Endometrial microvascular endothelial cells (primary cell): Measurements from ENCODE around the gene TSEN15. TPM values are rescaled to one million over a fixed set of nuclear protein-coding genes. Genes with fewer than 3 reads are reported as not detected.

Source experiments
- in situ Hi-C: cut with HindIII; loops from 2 replicates; pipeline ENCODE4 v1.10.0; 2017; ENCODE audit warnings: low sequenced_read_pairs, low pct_unique_long_range_greater_than_20kb; ENCODE audit errors: inconsistent ontology term
- total RNA-seq: library from RNA; depleted of rRNA; stranded (reverse); fragments of >200 nt; gene quantifications from one replicate; pipeline ENCODE4 v1.2.3, GENCODE V29; 2015; ENCODE audit errors: inconsistent ontology term

The TSEN15 gene
- total RNA-seq, 1 donor from 2014 or later = 51.0 TPM

DNA sequence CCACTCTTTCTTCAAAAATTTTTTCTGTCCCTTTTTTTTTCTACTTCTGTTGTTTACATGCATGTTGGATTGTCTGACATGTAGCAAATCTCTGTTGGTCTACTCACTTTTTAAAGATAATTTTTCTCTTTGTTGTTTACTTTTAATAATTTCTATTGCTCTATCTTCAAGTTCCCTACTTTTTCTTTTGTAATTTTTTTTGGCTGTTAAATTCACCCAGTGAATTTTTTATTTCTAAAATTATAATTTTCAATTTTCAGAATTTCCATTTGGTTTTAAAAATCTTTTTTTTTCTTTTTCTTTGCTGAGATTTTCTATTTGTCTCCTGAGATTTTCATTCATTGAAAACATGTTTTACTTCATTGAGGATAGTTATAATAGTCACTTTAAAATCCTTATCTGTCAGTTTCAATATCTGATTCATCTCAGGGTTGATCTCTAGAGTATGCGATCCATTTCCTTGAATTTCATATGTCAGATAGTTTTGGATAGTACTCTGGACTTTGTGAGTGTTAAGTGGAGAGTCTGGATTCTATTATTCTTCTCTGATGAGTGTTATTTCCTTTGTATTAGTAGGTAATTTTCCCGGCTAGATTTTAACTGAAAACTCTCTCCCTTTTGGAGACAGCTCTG is 1.6 kb upstream of the TSEN15 start:
- in situ Hi-C loops = no loop called here

DNA sequence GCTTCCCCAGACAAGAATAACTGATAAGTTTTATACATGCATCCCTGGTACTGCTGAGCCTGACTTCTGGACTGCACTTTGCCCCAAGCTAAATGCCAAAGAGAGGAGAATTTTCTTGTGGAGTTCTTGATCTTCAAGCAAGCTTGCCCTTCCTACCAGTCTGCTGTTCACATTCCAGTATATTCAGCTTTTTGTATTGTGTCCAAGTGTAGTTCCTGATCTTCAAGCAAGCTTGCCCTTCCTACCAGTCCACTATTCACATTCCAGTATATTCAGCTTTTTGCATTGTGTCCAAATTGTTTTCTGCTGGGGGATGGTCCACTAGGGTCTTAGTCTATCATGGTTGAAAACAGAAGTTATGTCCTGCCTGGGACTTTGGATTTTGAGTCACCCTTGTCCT is 894 bp upstream of the TSEN15 start:
- in situ Hi-C loops = no loop called here

DNA sequence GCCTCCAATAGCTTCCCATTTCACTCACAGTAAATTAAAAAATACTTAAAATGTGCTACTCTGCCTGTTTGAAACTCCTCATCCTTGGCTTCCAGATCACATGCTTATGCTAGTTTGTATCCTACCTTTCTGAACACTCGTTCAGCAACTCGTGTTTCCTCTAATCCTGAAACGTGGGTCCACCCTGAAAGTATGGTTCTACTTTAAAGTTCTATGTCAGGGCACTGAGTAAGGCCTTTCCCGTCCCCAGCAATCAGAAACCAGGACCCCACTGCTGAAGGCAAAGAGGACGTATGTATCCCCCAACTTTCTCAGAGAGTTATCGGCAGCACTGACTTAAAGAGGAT is 419 bp upstream of the TSEN15 start:
- in situ Hi-C loops = no loop called here

DNA sequence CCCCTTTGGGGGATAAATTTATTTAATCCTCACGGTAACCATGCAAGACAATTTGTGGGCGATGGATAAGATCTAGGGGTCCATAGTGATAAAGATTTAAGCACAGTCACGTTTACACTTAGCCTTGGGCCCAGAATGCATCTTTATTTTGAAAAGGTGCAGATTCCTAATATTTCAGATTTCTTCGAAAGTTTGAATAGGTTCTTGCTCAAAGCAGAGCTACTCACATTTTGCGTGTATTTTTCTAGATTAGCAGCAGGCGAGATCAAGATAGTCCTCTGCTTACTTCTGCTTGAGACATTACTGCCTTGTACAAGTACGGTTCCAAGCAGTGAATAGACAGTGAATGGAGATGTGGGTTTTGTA is 647 bp downstream of the TSEN15 start:
- in situ Hi-C loops = no loop called here

DNA sequence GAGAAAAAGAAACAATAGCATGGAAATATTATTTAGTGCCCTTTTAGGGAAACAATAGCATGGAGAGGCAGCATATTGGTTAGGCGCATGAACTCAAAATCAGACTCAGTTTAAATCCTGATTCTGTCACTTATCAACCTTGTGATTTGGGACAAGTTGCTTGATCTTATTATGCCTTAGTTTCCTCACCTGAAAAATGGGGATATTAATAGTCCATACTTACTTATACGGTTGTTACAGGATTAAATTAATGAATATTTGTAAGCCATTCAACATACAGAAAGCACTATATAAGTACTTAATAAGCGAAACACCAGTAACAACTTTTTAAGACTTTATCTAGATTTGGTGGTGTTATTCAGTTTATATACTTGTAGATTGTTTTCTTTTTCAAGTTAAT is 1.2 kb downstream of the TSEN15 start:
- in situ Hi-C loops = no loop called here

DNA sequence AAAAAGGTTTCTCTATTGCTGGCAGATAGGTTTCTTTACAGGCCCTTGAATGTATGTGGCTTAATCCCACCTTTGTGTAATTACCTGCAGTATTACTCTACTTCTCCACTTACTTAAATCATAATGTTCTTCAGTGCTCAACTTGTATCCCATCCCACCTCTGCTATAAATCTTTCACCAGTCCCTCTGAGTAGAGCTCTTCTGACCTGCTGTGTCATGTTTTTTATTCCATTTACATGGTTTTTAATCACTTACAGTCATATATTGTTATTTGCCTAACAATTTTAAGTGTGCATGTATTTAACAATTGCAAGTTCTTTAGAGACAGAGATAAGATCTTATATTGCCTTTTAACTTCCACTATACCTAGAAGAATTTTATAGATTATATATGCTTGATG is 2.4 kb downstream of the TSEN15 start:
- in situ Hi-C loops = no loop called here

DNA sequence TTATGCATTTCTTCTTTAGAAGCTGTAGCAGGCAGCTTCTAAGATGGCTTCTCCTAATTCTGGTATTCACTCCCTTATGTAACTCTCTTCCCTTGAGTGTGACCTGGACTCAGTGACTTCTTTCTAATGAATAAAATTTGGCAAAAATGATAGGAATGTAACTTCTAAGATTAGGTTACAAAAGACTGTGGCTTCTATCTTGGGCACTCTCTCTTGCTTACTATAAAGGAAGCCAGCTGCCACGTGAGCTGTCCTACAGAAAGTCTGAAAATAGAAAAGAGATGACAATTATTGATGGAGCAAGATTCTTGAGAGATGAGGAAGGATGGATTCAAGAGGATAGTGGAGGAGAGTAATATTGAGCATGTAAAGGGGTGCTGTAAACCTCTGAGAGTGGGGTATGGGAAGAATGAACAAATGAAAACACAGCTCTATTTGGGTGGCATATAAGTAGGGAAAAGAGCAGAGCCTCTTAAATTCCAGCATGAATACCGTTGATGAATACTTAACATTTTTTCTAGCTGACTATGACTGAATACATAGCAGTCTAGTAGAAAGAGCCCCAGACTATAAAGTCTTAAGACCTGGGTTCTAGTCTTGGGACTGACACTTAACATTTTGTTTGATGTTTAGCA is 5.5 kb downstream of the TSEN15 start:
- in situ Hi-C loops = no loop called here

DNA sequence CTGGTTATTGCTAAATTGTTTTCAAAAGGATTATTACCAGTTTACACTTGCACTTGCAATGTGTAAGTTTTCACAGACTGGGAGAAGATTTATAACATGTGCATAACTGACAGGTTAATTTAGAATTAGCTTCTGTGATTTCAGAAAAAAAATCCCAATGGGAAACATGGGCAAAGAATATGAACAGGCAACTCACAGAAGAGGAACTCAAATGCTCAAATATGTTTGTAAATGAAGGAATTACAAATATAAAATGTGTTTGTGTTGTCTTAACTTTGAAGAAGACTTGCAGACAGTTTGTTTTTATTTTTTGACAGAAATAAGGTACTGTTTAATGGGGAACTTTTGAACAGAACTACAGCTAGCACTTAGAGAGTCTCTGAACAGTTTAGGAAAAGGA is 8.4 kb downstream of the TSEN15 start:
- in situ Hi-C loops = no loop called here

DNA sequence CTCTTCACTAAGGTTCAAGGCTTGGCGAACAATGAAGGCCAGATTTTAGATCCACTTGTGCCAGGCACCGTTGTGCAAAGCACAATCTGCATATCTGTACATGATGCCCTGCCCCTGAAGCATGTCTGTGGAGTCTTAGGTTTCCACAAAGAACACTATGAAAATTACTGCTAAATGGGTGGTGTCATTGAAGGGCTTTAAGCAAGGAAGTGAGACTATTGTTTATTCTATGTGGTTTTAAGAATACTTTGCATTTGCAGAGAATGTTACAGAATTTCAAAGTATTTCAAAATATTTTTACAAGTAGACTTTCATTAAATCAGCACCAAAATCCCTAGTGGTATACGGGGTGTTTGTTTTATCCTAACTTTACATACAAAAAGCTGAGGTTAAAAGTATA is 8.8 kb downstream of the TSEN15 start:
- in situ Hi-C loops = no loop called here

DNA sequence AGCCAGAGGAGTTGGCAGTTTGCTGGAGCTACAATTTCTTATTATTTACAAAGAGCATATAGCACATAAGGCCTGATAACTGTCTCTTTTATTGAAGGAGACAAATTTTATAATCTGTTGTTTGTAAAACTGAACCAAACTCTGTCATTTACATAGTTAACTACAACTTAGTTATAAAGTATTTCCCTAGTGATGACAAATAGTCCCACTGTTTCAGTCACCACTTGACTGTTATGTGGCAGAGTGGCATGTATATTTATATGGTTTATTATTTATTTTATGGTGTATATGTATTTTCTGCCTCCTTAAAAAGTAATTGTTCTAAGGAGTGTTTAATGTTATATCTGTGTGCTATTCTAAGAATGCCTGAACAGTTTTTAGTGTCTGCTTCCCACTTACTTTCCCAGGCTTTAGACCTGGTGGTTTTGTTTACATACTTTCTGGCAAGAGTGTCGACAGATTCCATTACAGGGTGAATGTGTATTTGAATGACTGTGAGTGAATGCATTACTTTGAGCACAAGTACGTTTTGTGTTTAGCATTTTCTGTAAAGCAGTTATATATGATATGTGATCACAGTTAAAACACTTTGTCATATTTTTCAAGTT is 10.0 kb downstream of the TSEN15 start:
- in situ Hi-C loops = no loop called here

DNA sequence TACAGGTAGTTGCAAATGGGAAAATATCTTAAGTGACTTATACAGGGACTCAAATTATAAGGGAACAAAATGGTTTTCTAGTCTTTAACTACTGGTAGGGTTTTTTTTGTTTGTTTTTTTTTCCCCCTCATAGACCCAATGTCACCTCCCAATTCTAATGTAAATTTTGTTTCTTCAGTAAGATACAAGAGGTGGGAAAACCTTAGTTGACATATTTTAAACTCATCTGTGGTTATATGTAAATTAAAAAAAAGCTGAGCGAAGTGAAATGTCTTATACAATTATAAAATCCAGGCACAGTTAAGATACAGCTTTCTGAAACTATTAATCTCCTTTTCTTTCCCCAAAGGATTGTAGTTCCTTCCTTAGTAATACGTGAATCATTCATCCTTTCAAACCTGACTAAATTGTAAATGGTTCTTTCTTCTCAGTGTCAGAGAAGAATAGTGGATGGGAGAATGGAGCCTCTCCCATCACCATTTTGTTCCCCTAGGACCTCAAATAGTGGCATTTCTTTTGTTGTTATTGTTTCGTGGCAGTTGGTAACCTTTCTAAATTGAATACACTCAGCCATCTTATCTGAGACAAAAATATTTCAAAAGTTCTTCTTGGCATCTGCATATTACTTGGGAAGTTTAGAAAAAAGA is 11.2 kb downstream of the TSEN15 start:
- in situ Hi-C loops = no loop called here

DNA sequence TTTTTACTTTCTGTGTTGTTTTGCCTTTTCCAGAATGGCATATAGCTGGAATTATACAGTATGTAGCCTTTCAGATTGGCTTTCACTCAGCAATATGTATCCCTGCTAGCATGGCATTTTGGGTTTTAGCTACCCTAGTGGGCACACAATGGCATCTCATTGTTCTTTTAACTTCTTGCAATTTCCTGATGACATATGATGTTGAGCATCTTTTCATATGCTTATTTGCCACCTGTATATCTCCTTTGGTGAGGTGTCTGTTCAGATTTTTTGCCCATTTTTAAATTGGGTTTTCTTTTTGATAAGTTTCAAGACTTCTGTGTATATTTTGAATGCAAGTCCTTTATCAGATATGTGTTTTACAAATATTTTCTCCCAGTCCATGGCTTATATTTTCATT is 14.0 kb downstream of the TSEN15 start:
- in situ Hi-C loops = no loop called here

DNA sequence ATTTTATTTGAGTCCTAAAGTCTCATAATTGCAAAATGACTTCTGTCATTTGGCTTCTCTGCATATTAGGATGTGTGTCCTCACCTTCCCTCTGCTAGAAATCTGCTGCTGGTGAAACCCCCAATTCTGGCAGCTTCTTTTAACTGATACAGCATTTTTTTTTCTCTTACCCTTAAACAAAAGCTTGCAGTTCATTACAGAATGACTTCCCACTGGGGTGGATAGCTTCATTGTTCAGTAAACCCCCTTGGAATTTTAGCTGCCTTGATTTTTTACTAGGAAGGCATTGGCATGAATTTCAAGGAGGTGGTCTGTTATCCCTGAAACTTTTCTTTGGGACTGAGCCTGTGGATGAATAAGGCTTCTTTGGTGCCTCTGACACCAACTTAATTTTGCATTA is 16.8 kb downstream of the TSEN15 start:
- in situ Hi-C loops = no loop called here

DNA sequence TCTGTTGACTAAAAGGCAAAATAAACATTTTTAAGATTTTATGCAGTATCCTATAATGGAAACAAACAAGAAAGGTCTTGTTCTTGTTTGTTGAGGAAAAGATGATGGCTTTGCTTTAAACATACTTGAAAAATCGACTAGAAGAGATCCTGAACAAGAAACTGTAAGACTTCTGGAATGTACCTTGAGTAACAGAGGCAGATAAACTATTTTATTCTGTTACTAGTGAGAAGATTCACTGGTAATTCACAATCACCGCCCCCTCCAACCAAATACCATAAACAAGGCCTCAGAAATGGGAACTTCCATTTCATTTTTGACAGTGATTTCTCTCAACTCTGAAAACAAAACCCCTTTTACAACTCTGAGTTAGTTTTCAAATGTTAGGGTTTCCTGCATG is 18.1 kb downstream of the TSEN15 start:
- in situ Hi-C loops = no loop called here

DNA sequence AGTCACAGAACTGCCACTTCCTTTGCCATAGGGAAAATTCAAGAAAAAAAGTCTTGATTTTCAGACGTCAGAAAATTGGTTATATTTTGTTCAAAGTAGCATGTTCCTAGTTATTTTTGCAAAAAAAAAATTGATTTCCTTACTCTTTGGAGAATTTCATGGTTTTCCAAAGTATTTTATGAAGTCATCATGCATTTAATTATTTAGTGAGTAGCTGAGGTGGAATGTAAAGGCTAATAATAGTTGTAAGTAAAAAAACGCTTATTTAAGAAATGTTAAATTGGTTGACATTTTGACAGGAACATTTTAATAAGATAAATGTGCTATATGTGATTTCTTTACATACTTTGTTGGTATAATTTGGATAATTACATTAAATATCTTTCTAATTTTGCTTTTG is 20.8 kb downstream of the TSEN15 start:
- in situ Hi-C loops = no loop called here

DNA sequence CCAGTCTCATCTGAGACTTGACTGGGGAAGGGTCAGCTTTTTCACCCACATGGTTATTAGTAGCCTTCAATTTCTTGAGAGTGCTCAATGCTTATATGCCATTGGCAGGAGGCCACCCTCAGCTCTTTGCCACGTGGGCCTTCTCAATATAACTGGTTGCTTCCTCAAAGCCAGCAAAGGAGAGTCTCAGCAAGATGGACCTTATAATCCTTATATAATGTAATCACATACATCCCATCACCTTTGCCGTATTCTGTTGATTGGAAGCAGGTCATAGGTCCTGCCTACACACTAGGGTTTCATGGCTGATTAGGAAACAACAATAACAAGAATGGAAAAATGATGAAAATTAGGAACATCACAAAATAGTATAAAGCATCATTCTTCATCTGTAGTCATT is 22.9 kb downstream of the TSEN15 start:
- in situ Hi-C loops = no loop called here

DNA sequence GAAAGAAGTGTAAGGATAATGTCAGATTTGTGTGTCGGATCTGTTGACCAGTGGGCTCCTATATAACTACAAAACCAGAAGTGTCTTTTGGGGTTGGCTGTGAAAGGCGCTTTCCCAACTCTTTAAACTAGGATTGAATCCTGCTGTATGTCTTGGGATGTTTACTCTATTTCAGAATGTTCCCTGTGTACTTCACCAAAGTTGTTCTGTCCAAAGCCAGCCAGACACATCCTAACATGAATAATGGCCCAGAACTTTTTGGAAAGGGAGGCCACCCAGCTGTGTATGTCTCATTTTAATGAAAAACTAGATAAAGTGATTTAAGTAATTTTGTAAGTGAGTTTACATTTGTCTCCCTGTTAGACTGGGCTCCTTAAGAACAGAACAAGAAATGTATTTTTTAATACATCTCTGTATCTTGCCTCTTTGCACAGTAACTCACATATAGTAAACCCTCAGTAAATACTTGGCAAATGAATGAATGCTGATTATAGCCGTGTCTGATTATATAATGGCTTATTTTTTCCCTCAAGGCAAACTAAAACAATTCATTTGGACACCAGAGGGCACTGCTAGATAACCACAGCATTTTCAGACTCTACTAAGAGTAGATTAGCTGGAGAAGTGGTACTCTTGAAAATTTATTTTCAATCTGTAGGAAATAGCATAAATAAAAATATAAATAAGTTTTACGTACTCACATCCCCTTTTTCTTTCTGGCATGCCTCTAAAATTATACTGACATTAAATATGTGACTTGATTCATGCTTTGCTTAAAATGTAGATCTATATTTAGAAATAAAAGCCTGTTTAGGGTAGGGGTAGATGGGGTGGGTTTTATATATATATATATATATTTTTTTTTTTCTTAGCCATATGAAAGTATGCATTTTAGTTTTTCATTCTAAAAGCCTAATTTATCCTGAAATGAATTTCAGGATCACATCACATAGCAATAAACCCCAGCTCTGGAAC is 23.8 kb downstream of the TSEN15 start:
- in situ Hi-C loops = no loop called here

DNA sequence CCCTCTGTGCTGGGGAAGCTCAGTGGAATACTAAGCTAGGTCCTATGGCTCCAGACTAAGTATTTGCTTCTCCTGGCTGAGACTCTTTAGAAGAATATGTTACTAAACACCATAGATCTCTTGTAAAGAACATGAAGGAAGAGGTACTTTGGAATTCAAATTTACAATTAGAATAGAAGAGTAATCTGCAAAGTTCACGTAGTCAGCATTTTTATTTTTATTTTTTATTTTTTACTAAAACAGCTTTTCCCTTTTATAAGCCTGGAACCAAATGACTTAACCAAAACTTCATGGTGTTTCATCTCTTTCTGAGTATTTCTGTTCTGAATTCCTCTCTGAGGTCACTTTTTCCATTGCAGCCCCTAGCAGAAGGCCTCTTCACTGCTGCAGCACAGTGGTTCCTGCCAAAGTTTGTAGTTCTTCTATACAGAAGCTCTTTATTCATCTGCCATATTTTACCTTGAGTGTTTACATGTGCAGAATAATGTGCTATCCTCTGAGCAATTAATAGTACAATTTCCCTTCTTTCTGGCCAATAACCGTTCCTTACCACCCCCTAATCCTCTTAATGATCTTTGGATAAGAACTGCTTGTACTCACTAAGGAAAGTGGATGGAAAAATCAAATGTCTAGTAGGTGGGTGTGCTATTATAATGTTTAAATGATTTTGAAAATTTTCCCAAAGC is 27.2 kb downstream of the TSEN15 start:
- in situ Hi-C loops = no loop called here

DNA sequence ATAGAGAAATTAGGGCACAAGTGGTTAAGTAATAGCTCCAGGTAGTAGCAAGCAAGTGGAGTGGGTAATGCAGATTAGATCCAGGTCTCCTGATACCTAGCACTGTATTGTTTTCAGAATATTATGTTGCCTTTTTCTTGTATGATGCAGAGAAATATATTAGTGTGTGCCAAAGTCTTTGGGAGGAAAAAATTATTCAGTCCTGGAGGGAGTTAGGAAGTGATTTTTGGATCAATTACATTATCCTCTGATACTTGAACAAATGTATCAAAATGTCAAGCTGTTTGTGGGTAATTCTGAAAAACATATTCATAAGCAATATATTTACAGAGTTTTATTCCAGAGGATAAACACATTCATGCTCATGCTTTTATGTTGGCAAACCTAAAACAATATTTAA is 28.8 kb downstream of the TSEN15 start:
- in situ Hi-C loops = no loop called here
